ENCODE data around the gene SPHK2.
A peak's percentile ranks its signal among the peaks of the same experiment; 100 is the strongest.
"Not testable (repeated sequence)": the region's sequence is repeated elsewhere in the genome, so short reads cannot be mapped to it uniquely, and the experiment has no call there.

Gene SPHK2

GRCh38 chr19:48624791-48625723, 5.8 kb downstream of the SPHK2 start:
- no peak for DNase-seq

- no peak for DNase-seq
These were observed 6.6 kb downstream of the SPHK2 start for GRCh38 chr19:48625891-48626327.

GRCh38 chr19:48627201-48627864, 8.0 kb downstream of the SPHK2 start:
- no peak for DNase-seq

GRCh38 chr19:48627865-48628314, 8.6 kb downstream of the SPHK2 start:
- no peak for DNase-seq

- no peak for DNase-seq
These were observed 9.4 kb downstream of the SPHK2 start for GRCh38 chr19:48628486-48629296.

GRCh38 chr19:48629297-48629598, 9.9 kb downstream of the SPHK2 start:
- no peak for DNase-seq

- peak; percentile 57 for DNase-seq
These were observed 10.4 kb downstream of the SPHK2 start for GRCh38 chr19:48629599-48630295.

- DNase-seq = peak; percentile 76
These were observed 11.2 kb downstream of the SPHK2 start for GRCh38 chr19:48630296-48631063.

GRCh38 chr19:48631225-48631624, 11.9 kb downstream of the SPHK2 start:
- DNase-seq = no peak

GRCh38 chr19:48632286-48632685, 13.0 kb downstream of the SPHK2 start:
- DNase-seq = not testable (repeated sequence)

GRCh38 chr19:48632692-48633147, 13.4 kb downstream of the SPHK2 start:
- no peak for DNase-seq

GRCh38 chr19:48633148-48634035, 14.1 kb downstream of the SPHK2 start:
- DNase-seq = peak; percentile 38

- no peak for DNase-seq
These were observed 14.7 kb downstream of the SPHK2 start for GRCh38 chr19:48634036-48634342.

GRCh38 chr19:48634424-48635262, 15.3 kb downstream of the SPHK2 start:
- peak; percentile 94 for DNase-seq

GRCh38 chr19:48635263-48635965, 16.1 kb downstream of the SPHK2 start:
- DNase-seq = peak; percentile 68

GRCh38 chr19:48635966-48636858, 16.9 kb downstream of the SPHK2 start:
- DNase-seq = peak; percentile 51

GRCh38 chr19:48636859-48637448, 17.6 kb downstream of the SPHK2 start, which contains the start of gene DBP:
Gene DBP (minus strand): TSS chr19:48637379. CDS start chr19:48636994, 385 bp downstream.
- DNase-seq = peak; percentile 60

Measured in left hindlimb (tissue), 1 donor.